Natural killer cell (primary cell): ENCODE data around the gene RUBCN. TPM values are rescaled to one million over a fixed set of nuclear protein-coding genes. Genes with fewer than 3 reads are reported as not detected.

Experiments used
- ATAC-seq, 3 donors: fragments of 150-1000 bp in 2 of 3; fragments of 200-7000 bp in 1 of 3; cut with Tn5 transposase; 1 replicate in 1 of 3; 2 replicates in 2 of 3; pipeline ENCODE4 v1.10.0; 2021; ENCODE audit warnings: mild to moderate bottlenecking in 2 of 3, moderate library complexity in 2 of 3
- DNase-seq, 2 donors: peaks; one replicate each; pipeline versions ENCODE4 v3.0.0 to v3.0.0-alpha.2; 2013 to 2021; ENCODE audit warnings: mixed read lengths in 1 of 2
- H3K27ac ChIP-seq: one replicate; pipeline ENCODE4 v1.5.1; 2013; ENCODE audit warnings: mild to moderate bottlenecking, low read length
- H3K27me3 ChIP-seq: one replicate; pipeline ENCODE4 v1.6.1; 2013; ENCODE audit warnings: low read length; ENCODE audit not compliant: control insufficient read depth, insufficient read depth
- H3K36me3 ChIP-seq: one replicate; pipeline ENCODE4 v1.6.1; 2013; ENCODE audit warnings: low read length; ENCODE audit not compliant: control insufficient read depth, insufficient read depth
- H3K4me1 ChIP-seq: one replicate; pipeline ENCODE4 v1.6.1; 2013; ENCODE audit warnings: low read length; ENCODE audit not compliant: control insufficient read depth, insufficient read depth
- H3K4me3 ChIP-seq: one replicate; pipeline ENCODE4 v1.5.1; 2013; ENCODE audit warnings: low read length
- H3K9me3 ChIP-seq: one replicate; pipeline ENCODE4 v1.6.1; 2013; ENCODE audit warnings: low read length; ENCODE audit not compliant: control insufficient read depth, insufficient read depth
- H3K27ac Mint-ChIP-seq, 2 donors: one replicate each; pipeline ENCODE4 v1.8.0; 2022; ENCODE audit warnings: mild to moderate bottlenecking in 2 of 2, mixed read lengths in 2 of 2, moderate library complexity in 1 of 2
- H3K27me3 Mint-ChIP-seq, 2 donors: one replicate each; pipeline ENCODE4 v1.8.0; 2022; ENCODE audit warnings: low read depth in 2 of 2, mixed read lengths in 2 of 2
- H3K36me3 Mint-ChIP-seq: one replicate; pipeline ENCODE4 v1.8.0; 2022; ENCODE audit warnings: mixed read lengths
- H3K4me1 Mint-ChIP-seq, 2 donors: one replicate each; pipeline ENCODE4 v1.8.0; 2022; ENCODE audit warnings: mixed read lengths in 2 of 2
- H3K4me3 Mint-ChIP-seq: one replicate; pipeline ENCODE4 v1.8.0; 2022; ENCODE audit warnings: mild to moderate bottlenecking, moderate library complexity, mixed read lengths
- H3K9me3 Mint-ChIP-seq, 2 donors: one replicate each; pipeline ENCODE4 v1.8.0; 2022; ENCODE audit warnings: mixed read lengths in 2 of 2
- WGBS: methylation state at CpG from one replicate; pipeline ENCODE4 v1.1.7; 2013; ENCODE audit warnings: missing lambda C conversion rate; ENCODE audit not compliant: insufficient coverage; 5-methylcytosine and 5-hydroxymethylcytosine counted together
- intact Hi-C: fragments of 100-400 bp; cut with micrococcal nuclease; formaldehyde crosslinking; loops from one replicate; pipeline ENCODE4 v1.14.2; 2022
- total RNA-seq, 4 donors: library from RNA; stranded (reverse); fragments of 120-200 nt in 1 of 4; gene quantifications; one replicate each; pipeline versions ENCODE4 v1.2.3 to v1.2.4, GENCODE V29; 2013 to 2022
- TF ChIP-seq, protein P1 (sequence below): fragments of 200-600 bp; IDR thresholded peaks from one replicate; pipeline ENCODE4 v1.8.0; 2022; ENCODE audit warnings: antibody characterized with exemption

RUBCN gene
- total RNA-seq, 3 donors from 2014 or later (not counting 1 experiment from before 2014, with no cell fraction given), result 51.2 to 58.5 (median 57.6) TPM

DNA sequence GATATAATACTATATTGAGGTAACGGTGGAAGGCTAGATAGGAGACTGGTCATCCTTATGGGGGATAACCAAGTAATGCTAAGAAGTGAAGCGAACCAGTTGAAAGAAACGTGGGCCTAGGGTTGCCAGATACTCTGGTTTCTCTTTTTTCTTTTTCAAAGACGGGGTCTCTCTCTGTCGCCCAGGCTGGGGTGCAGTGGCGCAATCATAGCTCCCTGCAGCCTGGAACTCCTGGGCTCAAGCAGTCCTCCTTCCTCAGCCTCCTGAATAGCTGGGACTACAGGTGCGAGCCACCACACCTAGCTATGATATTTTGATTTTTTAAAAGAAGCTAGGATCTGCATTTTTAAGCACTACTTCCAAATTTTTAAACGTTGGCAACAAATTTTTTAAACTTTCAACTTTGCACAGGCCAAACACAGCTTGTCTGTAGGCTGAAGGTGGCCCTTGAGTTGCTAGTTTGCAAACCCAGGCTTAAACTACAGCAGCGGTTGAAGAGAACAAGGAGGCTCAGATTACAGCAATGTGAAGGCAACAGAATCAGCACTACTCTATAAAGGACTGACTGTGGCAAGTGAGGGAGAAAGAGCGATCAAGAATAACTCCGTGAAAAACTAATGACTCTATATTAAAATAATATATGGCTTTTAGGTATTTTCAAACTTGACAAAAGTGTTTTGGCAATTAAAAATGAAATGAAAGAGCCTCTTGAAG, 1.2 kb upstream of the RUBCN start:
- intact Hi-C loops, result loop anchor here (1.0 kb wide), 1 partner anchor 11 kb away; the partner anchor contains the start of gene FYTTD1
- Histone ChIP-seq H3K4me1 (peaks cover 23% of the 10 kb centered on the region), H3K9me3 (no peaks in the 10 kb centered on the region), H3K36me3 (peaks cover 2% of the 10 kb centered on the region), H3K27ac (peak overlapping the region; percentile 64), H3K4me3 (peak overlapping the region; percentile 85), H3K27me3 (no peaks in the 10 kb centered on the region)
- no peak for ATAC-seq
- H3K27me3 Mint-ChIP-seq, result no peaks in the 10 kb centered on the region
- H3K36me3 Mint-ChIP-seq, result no peaks in the 10 kb centered on the region
- H3K27ac Mint-ChIP-seq, result peak overlapping the region; percentile 77
- 79% methylated on average over 9 of the region's 11 CpGs for WGBS
- TF ChIP-seq, protein P1, sequence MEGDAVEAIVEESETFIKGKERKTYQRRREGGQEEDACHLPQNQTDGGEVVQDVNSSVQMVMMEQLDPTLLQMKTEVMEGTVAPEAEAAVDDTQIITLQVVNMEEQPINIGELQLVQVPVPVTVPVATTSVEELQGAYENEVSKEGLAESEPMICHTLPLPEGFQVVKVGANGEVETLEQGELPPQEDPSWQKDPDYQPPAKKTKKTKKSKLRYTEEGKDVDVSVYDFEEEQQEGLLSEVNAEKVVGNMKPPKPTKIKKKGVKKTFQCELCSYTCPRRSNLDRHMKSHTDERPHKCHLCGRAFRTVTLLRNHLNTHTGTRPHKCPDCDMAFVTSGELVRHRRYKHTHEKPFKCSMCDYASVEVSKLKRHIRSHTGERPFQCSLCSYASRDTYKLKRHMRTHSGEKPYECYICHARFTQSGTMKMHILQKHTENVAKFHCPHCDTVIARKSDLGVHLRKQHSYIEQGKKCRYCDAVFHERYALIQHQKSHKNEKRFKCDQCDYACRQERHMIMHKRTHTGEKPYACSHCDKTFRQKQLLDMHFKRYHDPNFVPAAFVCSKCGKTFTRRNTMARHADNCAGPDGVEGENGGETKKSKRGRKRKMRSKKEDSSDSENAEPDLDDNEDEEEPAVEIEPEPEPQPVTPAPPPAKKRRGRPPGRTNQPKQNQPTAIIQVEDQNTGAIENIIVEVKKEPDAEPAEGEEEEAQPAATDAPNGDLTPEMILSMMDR, result no peak
- no peak for DNase-seq
- H3K4me1 Mint-ChIP-seq, result peaks cover 23 to 26% of the 10 kb centered on the region in 2 donors
- H3K9me3 Mint-ChIP-seq, result no peaks in the 10 kb centered on the region
- H3K4me3 Mint-ChIP-seq, result peak overlapping the region; percentile 92

- Histone ChIP-seq H3K27ac (peak overlapping the region; percentile 64), H3K4me1 (peaks cover 23% of the 10 kb centered on the region), H3K9me3 (no peaks in the 10 kb centered on the region), H3K4me3 (peak overlapping the region; percentile 85), H3K27me3 (no peaks in the 10 kb centered on the region), H3K36me3 (peaks cover 2% of the 10 kb centered on the region)
- Mint-ChIP-seq H3K36me3 (no peaks in the 10 kb centered on the region), H3K4me1 (peaks cover 23 to 26% of the 10 kb centered on the region in 2 donors), H3K27ac (peak overlapping the region; percentile 77), H3K9me3 (no peaks in the 10 kb centered on the region), H3K4me3 (peak overlapping the region; percentile 92), H3K27me3 (no peaks in the 10 kb centered on the region)
- TF ChIP-seq, protein P1, result no peak
- intact Hi-C loops, result loop anchor here (1.0 kb wide), 1 partner anchor 12 kb away; the partner anchor contains the start of gene FYTTD1
- WGBS, result 0% methylated on average over 6 of the region's 6 CpGs
- ATAC-seq (no peak), DNase-seq (no peak)
These were observed 580 bp upstream of the RUBCN start for GRCh38 chr3:197737319-197737649.

GRCh38 chr3:197736010-197736490, 654 bp downstream of the RUBCN start:
- Mint-ChIP-seq H3K36me3 (no peaks in the 10 kb centered on the region), H3K27me3 (no peaks in the 10 kb centered on the region), H3K27ac (peak overlapping the region; percentile 61 to 77), H3K4me3 (peak overlapping the region; percentile 92), H3K9me3 (no peaks in the 10 kb centered on the region), H3K4me1 (peaks cover 23 to 26% of the 10 kb centered on the region in 2 donors)
- H3K36me3 ChIP-seq, result peaks cover 2% of the 10 kb centered on the region
- ATAC-seq (peak in 2 of 3 donors; percentile 14 to 34), DNase-seq (peak; percentile 29 to 66)
- no peaks in the 10 kb centered on the region for H3K27me3 ChIP-seq
- intact Hi-C loops, result loop anchor here (1.0 kb wide), 1 partner anchor 24 kb away; no protein-coding TSS in a partner anchor
- TF ChIP-seq, protein P1, result no peak
- peaks cover 23% of the 10 kb centered on the region for H3K4me1 ChIP-seq
- WGBS, result under 1% methylated on average over 17 of the region's 17 CpGs
- no peaks in the 10 kb centered on the region for H3K9me3 ChIP-seq
- peak overlapping the region; percentile 85 for H3K4me3 ChIP-seq
- peak overlapping the region; percentile 59 for H3K27ac ChIP-seq
